HG03460 (cell line): ENCODE results near the gene EDN3.
"Not testable (repeated sequence)": the region's sequence is repeated elsewhere in the genome, so short reads cannot be mapped to it uniquely, and the experiment has no call there.

Source experiments
- ATAC-seq: cut with Tn5 transposase; IDR thresholded peaks from one replicate; pipeline ENCODE4 v1.9.1; 2021; ENCODE audit not compliant: unreplicated experiment

Gene EDN3

GRCh38 chr20:59334651-59335300 lies 34.4 kb downstream of the EDN3 start:
- no peak for ATAC-seq

GRCh38 chr20:59335377-59335776 lies 35.0 kb downstream of the EDN3 start:
- no peak for ATAC-seq

- no peak for ATAC-seq
These were observed 36.1 kb downstream of the EDN3 start for GRCh38 chr20:59336540-59336939.

- ATAC-seq, result not testable (repeated sequence)
These were observed 38.0 kb downstream of the EDN3 start for GRCh38 chr20:59338444-59338843.

- no peak for ATAC-seq
These were observed 39.9 kb downstream of the EDN3 start for GRCh38 chr20:59340201-59340885.

- not testable (repeated sequence) for ATAC-seq
These were observed 41.0 kb downstream of the EDN3 start for GRCh38 chr20:59341285-59342022.

- no peak for ATAC-seq
These were observed 41.9 kb downstream of the EDN3 start for GRCh38 chr20:59342023-59342957.

GRCh38 chr20:59346061-59346460 lies 45.6 kb downstream of the EDN3 start:
- ATAC-seq, result no peak

- no peak for ATAC-seq
These were observed 48.9 kb downstream of the EDN3 start for GRCh38 chr20:59349277-59349676.

GRCh38 chr20:59350330-59351156 lies 50.1 kb downstream of the EDN3 start:
- no peak for ATAC-seq

GRCh38 chr20:59351157-59352040 lies 51.0 kb downstream of the EDN3 start:
- no peak for ATAC-seq

GRCh38 chr20:59352541-59352940 lies 52.1 kb downstream of the EDN3 start:
- no peak for ATAC-seq

- ATAC-seq, result no peak
These were observed 52.6 kb downstream of the EDN3 start for GRCh38 chr20:59352990-59353389.

GRCh38 chr20:59354460-59354859 lies 54.0 kb downstream of the EDN3 start:
- no peak for ATAC-seq

- no peak for ATAC-seq
These were observed 54.8 kb downstream of the EDN3 start for GRCh38 chr20:59355242-59355641.

- no peak for ATAC-seq
These were observed 56.3 kb downstream of the EDN3 start for GRCh38 chr20:59356662-59357165.

GRCh38 chr20:59358793-59359192 lies 58.4 kb downstream of the EDN3 start:
- not testable (repeated sequence) for ATAC-seq

GRCh38 chr20:59359906-59360725 lies 59.7 kb downstream of the EDN3 start:
- no peak for ATAC-seq
